Endothelial cell of umbilical vein (primary cell): Measurements from ENCODE around the gene PDGFRB. TPM values are rescaled to one million over a fixed set of nuclear protein-coding genes. Genes with fewer than 3 reads are reported as not detected.

Experiments used
- BruUV-seq: library from RNA; stranded (reverse); fragments of 400-500 nt; replicated peaks from 2 replicates; lab custom pipeline; 2021; lab: Mats Ljungman, UMichigan
- CTCF ChIA-PET: fragments of 300-600, 350-600 bp; sonication (Branson Sonifier 250); formaldehyde crosslinking; loops from one replicate; lab custom pipeline; 2021; ENCODE audit warnings: antibody characterized with exemption, inconsistent platforms; lab: Charles Lee
- POLR2A ChIA-PET: fragments of 300-600, 350-600 bp; sonication (Branson Sonifier 250); formaldehyde crosslinking; loops from one replicate; lab custom pipeline; 2021; ENCODE audit warnings: antibody characterized with exemption, inconsistent platforms; lab: Charles Lee
- DNase-seq: peaks from one replicate; pipeline ENCODE4 v3.0.0-alpha.2; 2011; ENCODE audit warnings: low read depth, low spot score
- FAIRE-seq: peaks from 2 replicates; lab custom pipeline; 2011; peaks lifted over from hg19 to GRCh38; lab: Jason Lieb, UNC
- H2AFZ ChIP-seq: 2 replicates; pipeline ENCODE4 v1.6.0; 2012; ENCODE audit warnings: low read depth, low read length, control low read depth, inconsistent platforms
- H3K27ac ChIP-seq: 2 replicates; pipeline ENCODE4 v1.5.1; 2011; ENCODE audit warnings: low read depth, mild to moderate bottlenecking, control low read depth, low read length, moderate library complexity; ENCODE audit not compliant: insufficient read depth
- H3K27me3 ChIP-seq, 2 experiments: 2 replicates each; pipeline versions ENCODE4 v1.6.0 to v1.6.1; 2011; ENCODE audit warnings: low read length in 2 of 2, mixed read lengths in 1 of 2; ENCODE audit not compliant: control insufficient read depth in 2 of 2, insufficient read depth in 2 of 2
- H3K36me3 ChIP-seq, 2 experiments: 2 replicates in 1 of 2; 3 replicates in 1 of 2; pipeline ENCODE4 v1.5.1; 2011; ENCODE audit warnings: low read length in 2 of 2, mild to moderate bottlenecking in 1 of 2, moderate library complexity in 1 of 2; ENCODE audit not compliant: control insufficient read depth in 2 of 2, insufficient read depth in 2 of 2; ENCODE audit errors: extremely low read depth in 1 of 2
- H3K4me1 ChIP-seq: 3 replicates; pipeline ENCODE4 v1.5.1; 2011; ENCODE audit warnings: mild to moderate bottlenecking, low read length; ENCODE audit not compliant: control insufficient read depth, insufficient read depth; ENCODE audit errors: extremely low read depth
- H3K4me2 ChIP-seq: 2 replicates; pipeline ENCODE4 v1.6.1; 2011; ENCODE audit warnings: low read length, control low read depth, mixed read lengths; ENCODE audit not compliant: insufficient read depth
- H3K4me3 ChIP-seq, 3 experiments: fragments of 200-600 bp in 1 of 3; sonication (generic), shearing (Covaris generic) in 1 of 3; replicated peaks in 1 of 3; 2 replicates each; pipeline ENCODE4 v1.5.1; 2011 to 2016; ENCODE audit warnings: control low read depth in 3 of 3, low read length in 3 of 3, mild to moderate bottlenecking in 2 of 3, inconsistent platforms in 1 of 3, low read depth in 1 of 3, moderate library complexity in 1 of 3; ENCODE audit not compliant: insufficient read depth in 1 of 3
- H3K79me2 ChIP-seq: 2 replicates; pipeline ENCODE4 v1.6.0; 2012; ENCODE audit warnings: low read length, inconsistent platforms; ENCODE audit not compliant: control insufficient read depth, insufficient read depth
- H3K9ac ChIP-seq: replicated peaks from 2 replicates; pipeline ENCODE3; 2011; ENCODE audit warnings: low read length, control low read depth; ENCODE audit not compliant: insufficient read depth; ENCODE audit errors: extremely low read depth
- H3K9me1 ChIP-seq: replicated peaks from 3 replicates; pipeline ENCODE4 v1.6.0; 2011; ENCODE audit warnings: mild to moderate bottlenecking, low read length; ENCODE audit not compliant: control insufficient read depth, insufficient read depth; ENCODE audit errors: extremely low read depth
- H3K9me3 ChIP-seq: replicated peaks from 2 replicates; pipeline ENCODE4 v1.5.1; 2012; ENCODE audit warnings: low read length, inconsistent platforms; ENCODE audit not compliant: control insufficient read depth, insufficient read depth
- H4K20me1 ChIP-seq: replicated peaks from 2 replicates; pipeline ENCODE3; 2011; ENCODE audit warnings: mild to moderate bottlenecking, low read length; ENCODE audit not compliant: control insufficient read depth, insufficient read depth; ENCODE audit errors: extremely low read depth
- EZH2 ChIP-seq: IDR thresholded peaks from 2 replicates; pipeline ENCODE4 v1.6.1; 2012; ENCODE audit warnings: borderline replicate concordance, low read depth, mild to moderate bottlenecking, moderate library complexity, low read length, inconsistent platforms; ENCODE audit not compliant: severe bottlenecking
- FOS ChIP-seq: IDR thresholded peaks from 2 replicates; pipeline ENCODE4 v1.6.1; 2011; ENCODE audit warnings: mild to moderate bottlenecking, low read length, moderate library complexity, borderline replicate concordance; ENCODE audit not compliant: insufficient read depth
- GATA2 ChIP-seq: IDR thresholded peaks from 2 replicates; pipeline ENCODE4 v1.7.0; 2011; ENCODE audit warnings: low read depth, mild to moderate bottlenecking, moderate library complexity, mixed read lengths, low read length; ENCODE audit not compliant: insufficient read length, insufficient read depth
- JUN ChIP-seq: IDR thresholded peaks from 2 replicates; pipeline ENCODE4 v1.6.1; 2011; ENCODE audit warnings: borderline replicate concordance, low read depth; ENCODE audit not compliant: insufficient read length, insufficient read depth
- MYC ChIP-seq: IDR thresholded peaks from one replicate; pipeline ENCODE4 v1.6.1; 2011; ENCODE audit warnings: mild to moderate bottlenecking, low read depth, low read length
- POLR2A ChIP-seq: IDR thresholded peaks from 2 replicates; pipeline ENCODE4 v1.6.1; 2012; ENCODE audit warnings: low read depth, mild to moderate bottlenecking, control low read depth, low read length
- POLR2AphosphoS5 ChIP-seq: IDR thresholded peaks from 2 replicates; pipeline ENCODE4 v1.6.1; 2012; ENCODE audit warnings: low read depth, mild to moderate bottlenecking, control low read depth, low read length, moderate library complexity; ENCODE audit not compliant: insufficient read depth
- dilution Hi-C: fragments of 300-500 bp; cut with MboI; formaldehyde crosslinking; loops from one replicate; pipeline ENCODE4 v1.15.0; 2019; ENCODE audit warnings: low sequenced_read_pairs; ENCODE audit not compliant: extremely low pct_ligation_motif_present
- intact Hi-C: fragments of 100-400 bp; cut with micrococcal nuclease; formaldehyde crosslinking; loops from one replicate; pipeline ENCODE4 v1.10.0; 2022
- polyA plus RNA-seq, 4 experiments: library from polyadenylated mRNA; depleted of rRNA in 3 of 4; stranded (reverse) in 3 of 4; unstranded in 1 of 4; fragments of >200 nt; gene quantifications; 2 replicates each; pipeline versions ENCODE4 v1.2.1 to v1.2.3, GENCODE V29; 2011 to 2012; ENCODE audit warnings: missing spikeins in 1 of 4
- total RNA-seq: library from RNA; stranded (reverse); gene quantifications from 2 replicates; pipeline ENCODE4 v1.2.3, GENCODE V29; 2021
- TF ChIP-seq, protein P1 (sequence below), 2 donors: IDR thresholded peaks; 1 replicate in 1 of 2; 2 replicates in 1 of 2; pipeline ENCODE4 v1.5.1; 2011; ENCODE audit warnings: low read length in 2 of 2, mild to moderate bottlenecking in 2 of 2, moderate library complexity in 2 of 2, control low read depth in 1 of 2, inconsistent platforms in 1 of 2, low read depth in 1 of 2; ENCODE audit not compliant: insufficient read depth in 1 of 2; ENCODE audit errors: extremely low read depth in 1 of 2
- TF ChIP-seq, protein P2 (sequence below): IDR thresholded peaks from 2 replicates; pipeline ENCODE4 v1.6.1; 2011; ENCODE audit not compliant: insufficient read depth, insufficient read length

PDGFRB gene
- total and polyA plus RNA-seq, 2 donors (not counting 3 experiments of a cell fraction or from before 2014, with no cell fraction given) = 1.4 to 1.7 TPM

GRCh38 chr5:150106674-150107426 is 48.8 kb downstream of the PDGFRB start:
- POLR2A ChIA-PET = no interaction called here
- dilution Hi-C loops (no loop called here), intact Hi-C loops (no loop called here)
- H3K27ac ChIP-seq = no peak overlapping the region
- CTCF ChIA-PET = no interaction called here
- H3K4me1 ChIP-seq = no peaks in the 10 kb centered on the region
- H3K4me2 ChIP-seq = no peak overlapping the region
- no TSS peak for BruUV-seq
- H3K9me1 ChIP-seq = no peaks in the 10 kb centered on the region
- no peak overlapping the region for H3K4me3 ChIP-seq
- peaks cover 4 to 5% of the 10 kb centered on the region in 2 experiments for H3K27me3 ChIP-seq
- no peaks in the 10 kb centered on the region for H4K20me1 ChIP-seq
- DNase-seq (no peak), FAIRE-seq (no peak)
- H2AFZ ChIP-seq = no peak overlapping the region
- H3K9me3 ChIP-seq = no peaks in the 10 kb centered on the region
- no peaks in the 10 kb centered on the region for H3K36me3 ChIP-seq
- H3K9ac ChIP-seq = no peak overlapping the region
- no peaks in the 10 kb centered on the region for H3K79me2 ChIP-seq
- TF ChIP-seq FOS (no peak), POLR2AphosphoS5 (no peak), GATA2 (no peak), EZH2 (no peak), MYC (no peak), JUN (no peak), POLR2A (no peak)
- TF ChIP-seq, protein P1, sequence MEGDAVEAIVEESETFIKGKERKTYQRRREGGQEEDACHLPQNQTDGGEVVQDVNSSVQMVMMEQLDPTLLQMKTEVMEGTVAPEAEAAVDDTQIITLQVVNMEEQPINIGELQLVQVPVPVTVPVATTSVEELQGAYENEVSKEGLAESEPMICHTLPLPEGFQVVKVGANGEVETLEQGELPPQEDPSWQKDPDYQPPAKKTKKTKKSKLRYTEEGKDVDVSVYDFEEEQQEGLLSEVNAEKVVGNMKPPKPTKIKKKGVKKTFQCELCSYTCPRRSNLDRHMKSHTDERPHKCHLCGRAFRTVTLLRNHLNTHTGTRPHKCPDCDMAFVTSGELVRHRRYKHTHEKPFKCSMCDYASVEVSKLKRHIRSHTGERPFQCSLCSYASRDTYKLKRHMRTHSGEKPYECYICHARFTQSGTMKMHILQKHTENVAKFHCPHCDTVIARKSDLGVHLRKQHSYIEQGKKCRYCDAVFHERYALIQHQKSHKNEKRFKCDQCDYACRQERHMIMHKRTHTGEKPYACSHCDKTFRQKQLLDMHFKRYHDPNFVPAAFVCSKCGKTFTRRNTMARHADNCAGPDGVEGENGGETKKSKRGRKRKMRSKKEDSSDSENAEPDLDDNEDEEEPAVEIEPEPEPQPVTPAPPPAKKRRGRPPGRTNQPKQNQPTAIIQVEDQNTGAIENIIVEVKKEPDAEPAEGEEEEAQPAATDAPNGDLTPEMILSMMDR (IDR thresholded peaks at IDR 0.05; ENCODE audit: extremely low read depth in 1 of 2, insufficient read depth in 1 of 2, low read depth in 1 of 2, low read length in 2 of 2) = no peak
- TF ChIP-seq, protein P2, sequence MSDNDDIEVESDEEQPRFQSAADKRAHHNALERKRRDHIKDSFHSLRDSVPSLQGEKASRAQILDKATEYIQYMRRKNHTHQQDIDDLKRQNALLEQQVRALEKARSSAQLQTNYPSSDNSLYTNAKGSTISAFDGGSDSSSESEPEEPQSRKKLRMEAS = no peak
